IMR-90 (cell line): ENCODE results near the gene PIK3IP1. TPM values are rescaled to one million over a fixed set of nuclear protein-coding genes. Genes with fewer than 3 reads are reported as not detected.
A peak's percentile ranks its signal among the peaks of the same experiment; 100 is the strongest.

Experiments
- CTCF ChIP-seq: conservative IDR thresholded peaks from 2 replicates; pipeline ENCODE4 v1.5.1; 2012; ENCODE audit warnings: mild to moderate bottlenecking, low read depth, low read length, improper control_type of control experiment
- MXI1 ChIP-seq: IDR thresholded peaks from 2 replicates; pipeline ENCODE4 v1.6.1; 2012; ENCODE audit warnings: low read depth, mild to moderate bottlenecking, low read length, moderate library complexity, borderline replicate concordance
- RCOR1 ChIP-seq: IDR thresholded peaks from 2 replicates; pipeline ENCODE4 v1.6.1; 2012; ENCODE audit warnings: mild to moderate bottlenecking, low read length, improper control_type of control experiment; ENCODE audit not compliant: insufficient replicate concordance
- RFX5 ChIP-seq: IDR thresholded peaks from 2 replicates; pipeline ENCODE4 v1.8.0; 2012; ENCODE audit warnings: low read depth, mild to moderate bottlenecking, low read length, moderate library complexity
- polyA plus RNA-seq, 3 experiments: library from polyadenylated mRNA; depleted of rRNA; stranded (reverse); fragments of >200 nt; gene quantifications; 2 replicates each; pipeline ENCODE4 v1.2.3, GENCODE V29; 2012; ENCODE audit warnings: low replicate concordance in 1 of 3
- total RNA-seq: library from RNA; depleted of rRNA; stranded (reverse); fragments of >200 nt; gene quantifications from 2 replicates; pipeline ENCODE4 v1.2.3, GENCODE V29; 2012

Gene PIK3IP1
- total and polyA plus RNA-seq, 2 of the 4 experiments (the other 2 are of a cell fraction), result 12.9 to 17.6 TPM

DNA sequence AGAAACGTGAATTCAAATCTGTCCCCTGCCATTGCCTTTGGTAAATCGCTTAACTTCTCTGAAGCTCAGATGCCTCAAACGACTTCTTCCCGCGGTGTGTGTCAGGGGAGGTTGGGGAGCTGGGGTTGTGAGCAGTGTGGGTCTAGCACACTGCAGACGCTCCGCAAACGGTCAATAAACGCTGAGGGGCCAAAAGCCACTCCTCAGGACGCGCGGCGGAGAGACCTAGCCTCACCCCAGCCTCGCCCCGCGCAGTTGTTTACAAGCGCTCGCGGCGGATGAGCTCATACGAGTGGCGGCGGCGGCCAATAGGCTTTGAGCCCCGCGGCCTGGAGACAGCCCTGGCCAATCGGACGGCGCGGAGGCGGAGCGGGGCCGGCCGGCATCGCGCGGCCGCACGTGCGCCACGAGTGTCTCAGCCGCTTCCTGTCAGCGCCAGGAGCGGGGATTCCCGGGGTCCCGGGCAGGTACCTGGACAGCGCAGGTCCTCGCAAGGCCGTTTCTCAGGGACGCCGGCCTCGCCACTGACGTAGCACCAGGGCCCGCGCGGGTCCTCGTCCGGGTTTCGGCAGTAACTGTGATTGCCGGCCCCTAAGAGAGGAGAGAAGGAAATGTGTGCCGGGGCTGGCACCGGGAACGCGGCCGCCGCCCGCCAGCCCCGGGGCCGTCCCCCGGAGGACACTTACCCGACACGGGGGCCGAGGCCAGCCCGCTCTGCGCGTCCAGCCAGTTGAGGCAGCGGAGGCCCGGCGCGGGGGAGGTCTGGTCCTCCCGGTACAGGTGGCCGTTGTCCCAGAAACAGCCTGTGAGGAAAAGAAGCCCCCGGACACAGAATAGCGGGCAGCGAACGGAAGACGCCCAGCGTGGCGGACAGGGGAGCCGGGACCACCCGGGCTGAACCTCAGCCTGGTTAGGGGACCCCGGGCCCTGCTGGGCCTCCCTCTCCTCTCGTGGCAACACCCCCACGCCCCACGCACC is 1.5 kb downstream of the PIK3IP1 start (continued):
- TF ChIP-seq CTCF (no peak), RCOR1 (no peak), RFX5 (peak; percentile 82), MXI1 (peak; percentile 96)
